Measurements from ENCODE around the gene CEP120. TPM values are rescaled to one million over a fixed set of nuclear protein-coding genes. Genes with fewer than 3 reads are reported as not detected.
"Not testable (repeated sequence)": the region's sequence is repeated elsewhere in the genome, so short reads cannot be mapped to it uniquely, and the experiment has no call there.

The CEP120 gene
- total RNA-seq, 1 donor from 2014 or later, result 11.8 TPM

GRCh38 chr5:123438902-123439301 is 15.7 kb upstream of the CEP120 start:
- H3K9me3 ChIP-seq (replicated peaks), result no peaks in the 10 kb centered on the region
- H3K4me1 ChIP-seq, result no peaks in the 10 kb centered on the region
- H3K36me3 ChIP-seq, result no peaks in the 10 kb centered on the region
- H3K27ac ChIP-seq (replicated peaks), result no peak overlapping the region
- H3K27me3 ChIP-seq (ENCODE audit: low read depth), result no peaks in the 10 kb centered on the region
- no peak for TF ChIP-seq CTCF (IDR thresholded peaks at IDR 0.05; ENCODE audit: borderline replicate concordance)
- H3K4me3 ChIP-seq, result no peak overlapping the region
- DNase-seq, result no peak
- intact Hi-C loops (cut with micrococcal nuclease), result no loop called here

- Histone ChIP-seq H3K27ac (replicated peaks) (no peak overlapping the region), H3K36me3 (no peaks in the 10 kb centered on the region), H3K4me3 (no peak overlapping the region), H3K27me3 (ENCODE audit: low read depth) (no peaks in the 10 kb centered on the region), H3K4me1 (no peaks in the 10 kb centered on the region), H3K9me3 (replicated peaks) (no peaks in the 10 kb centered on the region)
- intact Hi-C loops (cut with micrococcal nuclease), result no loop called here
- DNase-seq, result no peak
- TF ChIP-seq CTCF (IDR thresholded peaks at IDR 0.05; ENCODE audit: borderline replicate concordance), result no peak
These were observed 15.0 kb upstream of the CEP120 start for GRCh38 chr5:123438244-123438643.

GRCh38 chr5:123436201-123436600 is 13.0 kb upstream of the CEP120 start:
- no peak for TF ChIP-seq CTCF (IDR thresholded peaks at IDR 0.05; ENCODE audit: borderline replicate concordance)
- Histone ChIP-seq H3K9me3 (replicated peaks) (no peaks in the 10 kb centered on the region), H3K36me3 (no peaks in the 10 kb centered on the region), H3K27ac (replicated peaks) (no peak overlapping the region), H3K27me3 (ENCODE audit: low read depth) (no peaks in the 10 kb centered on the region), H3K4me1 (no peaks in the 10 kb centered on the region), H3K4me3 (no peak overlapping the region)
- DNase-seq, result no peak
- intact Hi-C loops (cut with micrococcal nuclease), result no loop called here

- Histone ChIP-seq H3K4me1 (no peaks in the 10 kb centered on the region), H3K36me3 (no peaks in the 10 kb centered on the region), H3K27ac (replicated peaks) (no peak overlapping the region), H3K27me3 (ENCODE audit: low read depth) (no peaks in the 10 kb centered on the region), H3K9me3 (replicated peaks) (no peaks in the 10 kb centered on the region), H3K4me3 (no peak overlapping the region)
- intact Hi-C loops (cut with micrococcal nuclease), result no loop called here
- TF ChIP-seq CTCF (IDR thresholded peaks at IDR 0.05; ENCODE audit: borderline replicate concordance), result no peak
- no peak for DNase-seq
These were observed 11.6 kb upstream of the CEP120 start for GRCh38 chr5:123434796-123435195.

- Histone ChIP-seq H3K27ac (replicated peaks) (no peak overlapping the region), H3K4me1 (no peaks in the 10 kb centered on the region), H3K9me3 (replicated peaks) (no peaks in the 10 kb centered on the region), H3K36me3 (no peaks in the 10 kb centered on the region), H3K4me3 (no peak overlapping the region), H3K27me3 (ENCODE audit: low read depth) (no peaks in the 10 kb centered on the region)
- TF ChIP-seq CTCF (IDR thresholded peaks at IDR 0.05; ENCODE audit: borderline replicate concordance), result no peak
- intact Hi-C loops (cut with micrococcal nuclease), result no loop called here
- DNase-seq, result no peak
These were observed 10.4 kb upstream of the CEP120 start for GRCh38 chr5:123433596-123433995.

GRCh38 chr5:123430441-123430840 is 7.2 kb upstream of the CEP120 start:
- intact Hi-C loops (cut with micrococcal nuclease); H3K27me3 ChIP-seq (ENCODE audit: low read depth); H3K9me3 ChIP-seq (replicated peaks); H3K36me3 ChIP-seq; H3K4me1 ChIP-seq; DNase-seq; H3K27ac ChIP-seq (replicated peaks); H3K4me3 ChIP-seq: not testable (repeated sequence)

Measured in left ventricle myocardium inferior (tissue), 1 donor.